ENCODE measurements around the gene NPPC. TPM values are rescaled to one million over a fixed set of nuclear protein-coding genes. Genes with fewer than 3 reads are reported as not detected.

NPPC gene
- total and polyA plus RNA-seq, 8 donors: 0.14 to 0.23 TPM; not detected in 6

GRCh38 chr2:231904161-231904611 lies 22.0 kb downstream of the NPPC start:
- peak in 1 of 4 donors; percentile 55 for DNase-seq
- H3K9me3 ChIP-seq: no peaks in the 10 kb centered on the region
- intact Hi-C loops (cut with DNase I): loop anchor here in 1 of 2 donors (10.0 kb wide), 1 partner anchor 621 kb away; the partner anchor contains the start of genes CHRND and PRSS56
- no peak for TF ChIP-seq CTCF (IDR thresholded peaks at IDR 0.05)
- H3K27ac ChIP-seq: no peak overlapping the region
- no peak overlapping the region for H3K4me3 ChIP-seq
- H3K36me3 ChIP-seq: no peaks in the 10 kb centered on the region
- no peaks in the 10 kb centered on the region for H3K4me1 ChIP-seq
- no peak for ATAC-seq
- peaks cover 0 to 9% of the 10 kb centered on the region in 2 donors for H3K27me3 ChIP-seq

- no peak overlapping the region for H3K27ac ChIP-seq
- peaks cover 0 to 9% of the 10 kb centered on the region in 2 donors for H3K27me3 ChIP-seq
- H3K4me1 ChIP-seq: no peaks in the 10 kb centered on the region
- TF ChIP-seq CTCF (IDR thresholded peaks at IDR 0.05): no peak
- no peak overlapping the region for H3K4me3 ChIP-seq
- intact Hi-C loops (cut with DNase I): loop anchor here in 1 of 2 donors (10.0 kb wide), 1 partner anchor 622 kb away; the partner anchor contains the start of genes CHRND and PRSS56
- ATAC-seq: no peak
- DNase-seq: no peak
- no peaks in the 10 kb centered on the region for H3K9me3 ChIP-seq
- H3K36me3 ChIP-seq: no peaks in the 10 kb centered on the region
These were observed 23.6 kb downstream of the NPPC start for GRCh38 chr2:231902598-231902997.

- no peaks in the 10 kb centered on the region for H3K9me3 ChIP-seq
- peaks cover 0 to 9% of the 10 kb centered on the region in 2 donors for H3K27me3 ChIP-seq
- ATAC-seq (no peak), DNase-seq (peak in 1 of 4 donors; percentile 43)
- no peaks in the 10 kb centered on the region for H3K36me3 ChIP-seq
- no peak overlapping the region for H3K27ac ChIP-seq
- H3K4me1 ChIP-seq: no peaks in the 10 kb centered on the region
- TF ChIP-seq CTCF (IDR thresholded peaks at IDR 0.05): no peak
- H3K4me3 ChIP-seq: no peak overlapping the region
- intact Hi-C loops (cut with DNase I): loop anchor here in 1 of 2 donors (10.0 kb wide), 1 partner anchor 624 kb away; the partner anchor contains the start of genes CHRND and PRSS56
These were observed 25.2 kb downstream of the NPPC start for GRCh38 chr2:231900972-231901371.

- H3K4me3 ChIP-seq: no peak overlapping the region
- no peaks in the 10 kb centered on the region for H3K9me3 ChIP-seq
- H3K27ac ChIP-seq: no peak overlapping the region
- DNase-seq (peak; percentile 13 to 95 (median 68)), ATAC-seq (peak; percentile 98)
- no peaks in the 10 kb centered on the region for H3K36me3 ChIP-seq
- H3K4me1 ChIP-seq: no peaks in the 10 kb centered on the region
- intact Hi-C loops (cut with DNase I): loop anchor here in 1 of 2 donors (10.0 kb wide), 1 partner anchor 624 kb away; the partner anchor contains the start of genes CHRND and PRSS56
- H3K27me3 ChIP-seq: peaks cover 0 to 9% of the 10 kb centered on the region in 2 donors
- TF ChIP-seq CTCF (IDR thresholded peaks at IDR 0.05): peak; percentile 66 to 85
These were observed 25.7 kb downstream of the NPPC start for GRCh38 chr2:231900486-231900942.

GRCh38 chr2:231894566-231895380 lies 31.4 kb downstream of the NPPC start:
- Histone ChIP-seq H3K27me3 (peaks cover 0 to 5% of the 10 kb centered on the region in 2 donors), H3K36me3 (no peaks in the 10 kb centered on the region), H3K4me3 (no peak overlapping the region), H3K4me1 (no peaks in the 10 kb centered on the region), H3K27ac (no peak overlapping the region), H3K9me3 (no peaks in the 10 kb centered on the region)
- TF ChIP-seq CTCF (IDR thresholded peaks at IDR 0.05): no peak
- no peak for ATAC-seq
- no peak for DNase-seq
- intact Hi-C loops (cut with DNase I): no loop called here
